Measurements from ENCODE around the gene TBK1. TPM values are rescaled to one million over a fixed set of nuclear protein-coding genes. Genes with fewer than 3 reads are reported as not detected.

TBK1 gene
- total RNA-seq, 1 experiment from 2014 or later, result 23.6 TPM

GRCh38 chr12:64534672-64535199 is 82.8 kb downstream of the TBK1 start:
- Histone ChIP-seq H4K5ac (ENCODE audit: insufficient read length, low read depth, low read length) (no peak overlapping the region), H2BK12ac (ENCODE audit: insufficient read length, low read depth, low read length) (no peak overlapping the region), H4K91ac (ENCODE audit: insufficient read length, low read depth, low read length) (no peak overlapping the region), H3K27me3 (ENCODE audit: insufficient read depth, low read length) (no peaks in the 10 kb centered on the region), H2BK20ac (ENCODE audit: low read depth, low read length, poor library complexity, severe bottlenecking) (no peak overlapping the region), H3T11ph (ENCODE audit: low read length) (no peak overlapping the region), H3K4me2 (ENCODE audit: insufficient read depth, insufficient read length, low read length) (no peak overlapping the region), H3K79me1 (ENCODE audit: insufficient read depth, low read depth, low read length, poor library complexity, severe bottlenecking) (no peaks in the 10 kb centered on the region), H3K79me2 (ENCODE audit: insufficient read depth, low read length) (no peaks in the 10 kb centered on the region), H4K8ac (replicated peaks; ENCODE audit: insufficient read length, low read depth, low read length) (no peak overlapping the region), H3K14ac (ENCODE audit: insufficient read depth, low read length) (no peak overlapping the region), H2BK15ac (ENCODE audit: low read depth, low read length) (no peak overlapping the region), H2AK5ac (ENCODE audit: insufficient read length, low read length) (no peak overlapping the region), H3K23ac (ENCODE audit: insufficient read length, low read depth, low read length) (no peak overlapping the region), H3K18ac (ENCODE audit: insufficient read length, low read depth, low read length) (no peak overlapping the region), H3K27ac (ENCODE audit: insufficient read length, low read depth, low read length) (no peak overlapping the region), H3K9ac (ENCODE audit: extremely low read depth, insufficient read length, low read length) (no peak overlapping the region), H3K4me1 (ENCODE audit: insufficient read depth, low read length) (no peaks in the 10 kb centered on the region), H3K56ac (ENCODE audit: insufficient read length, low read depth, low read length) (no peak overlapping the region), H3K23me2 (ENCODE audit: insufficient read length, low read depth, low read length, poor library complexity, severe bottlenecking) (no peaks in the 10 kb centered on the region), H3K4ac (ENCODE audit: low read depth, low read length) (no peak overlapping the region), H2BK5ac (ENCODE audit: insufficient read length, low read length) (no peak overlapping the region), H2BK120ac (ENCODE audit: low read depth, low read length, poor library complexity, severe bottlenecking) (no peak overlapping the region), H4K20me1 (ENCODE audit: control insufficient read depth, insufficient read depth, insufficient read length) (no peaks in the 10 kb centered on the region), H2AFZ (ENCODE audit: low read length) (no peak overlapping the region), H3K9me3 (ENCODE audit: control insufficient read depth, low read depth, low read length) (no peaks in the 10 kb centered on the region)
- no CpG with 5 or more reads among the region's 6 CpGs for WGBS (ENCODE audit: extremely low coverage, insufficient read length, low lambda C conversion rate)
- Mint-ChIP-seq H3K9me3 (no peaks in the 10 kb centered on the region; a peak in 1 of 5 replicates), H3K27ac (no peak overlapping the region), H3K4me3 (no peak overlapping the region), H3K4me1 (peaks cover 7 to 11% of the 10 kb centered on the region in 2 experiments), H3K36me3 (ENCODE audit: insufficient read depth in 1 of 3, low read depth in 3 of 3) (no peaks in the 10 kb centered on the region), H3K27me3 (ENCODE audit: low read depth) (no peaks in the 10 kb centered on the region; the same call in none of the 2 replicates)
- no peak for TF ChIP-seq CTCF (conservative IDR thresholded peaks at IDR 0.05)
- DNase-seq, result no peak
